Fibroblast of lung (primary cell): ENCODE data around the gene PRAMEF11. TPM values are rescaled to one million over a fixed set of nuclear protein-coding genes. Genes with fewer than 3 reads are reported as not detected.
"Not testable (repeated sequence)": the region's sequence is repeated elsewhere in the genome, so short reads cannot be mapped to it uniquely, and the experiment has no call there.

ENCODE experiments used
- DNase-seq, 2 donors: peaks; one replicate each; pipeline versions ENCODE4 v3.0.0 to v3.0.0-alpha.2; 2010; ENCODE audit warnings: low read depth in 2 of 2
- H2AFZ ChIP-seq: 2 replicates; pipeline ENCODE4 v1.5.1; 2012; ENCODE audit warnings: low read length, control low read depth, inconsistent platforms
- H3K27ac ChIP-seq: 2 replicates; pipeline ENCODE4 v1.5.1; 2011; ENCODE audit warnings: low read length, control low read depth; ENCODE audit not compliant: insufficient read depth
- H3K27me3 ChIP-seq: 2 replicates; pipeline ENCODE4 v1.5.1; 2011; ENCODE audit warnings: mild to moderate bottlenecking, low read length; ENCODE audit not compliant: control insufficient read depth, insufficient read depth
- H3K36me3 ChIP-seq: 2 replicates; pipeline ENCODE4 v1.5.1; 2011; ENCODE audit warnings: low read length; ENCODE audit not compliant: control insufficient read depth, insufficient read depth
- H3K4me1 ChIP-seq: 2 replicates; pipeline ENCODE4 v1.5.1; 2011; ENCODE audit warnings: low read length; ENCODE audit not compliant: control insufficient read depth, insufficient read depth; ENCODE audit errors: extremely low read depth
- H3K4me2 ChIP-seq: 2 replicates; pipeline ENCODE4 v1.5.1; 2011; ENCODE audit warnings: low read length, control low read depth; ENCODE audit not compliant: insufficient read depth; ENCODE audit errors: extremely low read depth
- H3K4me3 ChIP-seq, 4 experiments: fragments of 200-600 bp in 1 of 4; sonication (generic) in 1 of 4; replicated peaks in 1 of 4; 2 replicates each; pipeline ENCODE4 v1.5.1; 2011 to 2016; ENCODE audit warnings: low read length in 4 of 4, low read depth in 3 of 4, mild to moderate bottlenecking in 3 of 4, control low read depth in 2 of 4, inconsistent platforms in 1 of 4, mixed read lengths in 1 of 4; ENCODE audit not compliant: insufficient read depth in 1 of 4; ENCODE audit errors: control extremely low read depth in 1 of 4
- H3K79me2 ChIP-seq: 2 replicates; pipeline ENCODE4 v1.5.1; 2012; ENCODE audit warnings: mild to moderate bottlenecking, low read length, inconsistent platforms; ENCODE audit not compliant: control insufficient read depth, insufficient read depth
- H3K9ac ChIP-seq: 2 replicates; pipeline ENCODE4 v1.5.1; 2011; ENCODE audit warnings: mild to moderate bottlenecking, low read length, control low read depth; ENCODE audit not compliant: insufficient read depth
- H3K9me3 ChIP-seq: 2 replicates; pipeline ENCODE4 v1.5.1; 2012; ENCODE audit warnings: low read depth, low read length; ENCODE audit not compliant: control insufficient read depth, insufficient read depth
- H4K20me1 ChIP-seq: 2 replicates; pipeline ENCODE4 v1.5.1; 2011; ENCODE audit warnings: low read length; ENCODE audit not compliant: control insufficient read depth, insufficient read depth; ENCODE audit errors: extremely low read depth
- CTCF ChIP-seq, 2 donors: IDR thresholded peaks in 1 of 2; conservative IDR thresholded peaks in 1 of 2; 1 replicate in 1 of 2; 2 replicates in 1 of 2; pipeline ENCODE4 v1.5.1; 2011 to 2012; ENCODE audit warnings: low read length in 2 of 2, control low read depth in 1 of 2, inconsistent platforms in 1 of 2, low read depth in 1 of 2, mild to moderate bottlenecking in 1 of 2
- EZH2 ChIP-seq: IDR thresholded peaks from 2 replicates; pipeline ENCODE4 v1.5.1; 2012; ENCODE audit warnings: low read length, control low read depth, mild to moderate bottlenecking; ENCODE audit errors: missing control alignments
- polyA plus RNA-seq, 2 donors: library from polyadenylated mRNA; depleted of rRNA in 1 of 2; stranded (reverse) in 1 of 2; unstranded in 1 of 2; fragments of >200 nt; gene quantifications; 2 replicates each; pipeline ENCODE4 v1.2.1, GENCODE V29; 2011 to 2012; ENCODE audit warnings: missing spikeins in 1 of 2
- total RNA-seq: library from RNA; depleted of rRNA; stranded (reverse); fragments of >200 nt; gene quantifications from 2 replicates; pipeline ENCODE4 v1.2.1, GENCODE V29; 2014

Gene PRAMEF11
- total and polyA plus RNA-seq, 2 donors (not counting 1 experiment from before 2014, with no cell fraction given): not detected

- DNase-seq: no peak
- no peaks in the 10 kb centered on the region for H3K4me1 ChIP-seq
These were observed 20.6 kb upstream of the PRAMEF11 start for GRCh38 chr1:12851779-12852178.

GRCh38 chr1:12848620-12849019 lies 17.4 kb upstream of the PRAMEF11 start, which contains the start of gene HNRNPCL1:
Gene HNRNPCL1 (minus strand): TSS chr1:12848720. CDS start chr1:12848289, 431 bp downstream.
- H3K4me2 ChIP-seq, H4K20me1 ChIP-seq, H3K36me3 ChIP-seq, H3K27ac ChIP-seq, H3K4me3 ChIP-seq, H3K9me3 ChIP-seq, H3K4me1 ChIP-seq, H2AFZ ChIP-seq, H3K9ac ChIP-seq, H3K27me3 ChIP-seq, H3K79me2 ChIP-seq, DNase-seq: not testable (repeated sequence)

More at GRCh38 chr1:12851779-12852178, 20.6 kb upstream of the PRAMEF11 start:
- Histone ChIP-seq H2AFZ (no peak overlapping the region), H3K27me3 (no peaks in the 10 kb centered on the region), H3K9ac (no peak overlapping the region), H3K27ac (no peak overlapping the region), H3K4me3 (no peak overlapping the region), H3K79me2 (no peaks in the 10 kb centered on the region), H3K4me2 (no peak overlapping the region), H3K36me3 (no peaks in the 10 kb centered on the region), H3K9me3 (no peaks in the 10 kb centered on the region), H4K20me1 (no peaks in the 10 kb centered on the region)
- TF ChIP-seq EZH2: no peak
- TF ChIP-seq CTCF (conservative IDR thresholded peaks at IDR 0.05 in 1 of 2, IDR thresholded peaks at IDR 0.05 in 1 of 2; ENCODE audit: low read depth in 1 of 2, low read length in 2 of 2): no peak

GRCh38 chr1:12833251-12833650 lies 2.0 kb upstream of the PRAMEF11 start:
- not testable (repeated sequence) for H3K27me3 ChIP-seq, H3K36me3 ChIP-seq, H3K9ac ChIP-seq, H3K27ac ChIP-seq, H2AFZ ChIP-seq, H3K9me3 ChIP-seq, H3K4me2 ChIP-seq, H3K4me1 ChIP-seq, H3K4me3 ChIP-seq, H3K79me2 ChIP-seq, DNase-seq, H4K20me1 ChIP-seq

- H3K9ac ChIP-seq, H3K27me3 ChIP-seq, H3K79me2 ChIP-seq, DNase-seq, H4K20me1 ChIP-seq, H3K4me1 ChIP-seq, H3K4me3 ChIP-seq, H2AFZ ChIP-seq, H3K27ac ChIP-seq, H3K9me3 ChIP-seq, H3K4me2 ChIP-seq, H3K36me3 ChIP-seq: not testable (repeated sequence)
These were observed 12.1 kb downstream of the PRAMEF11 start for GRCh38 chr1:12819061-12819460.
